ENCODE results near the gene BAIAP3. TPM values are rescaled to one million over a fixed set of nuclear protein-coding genes. Genes with fewer than 3 reads are reported as not detected.

BAIAP3 gene
- total and polyA plus RNA-seq, 10 of the 15 experiments (the other 5 are each of a cell fraction or from before 2014, with no cell fraction given): 0.03 to 0.56 (median 0.17) TPM; not detected in 3

- no peak for FAIRE-seq
- Histone ChIP-seq H3K27me3 (replicated peaks in 1 of 2; ENCODE audit: control insufficient read depth in 2 of 2, insufficient read depth in 2 of 2, low read length in 1 of 2) (no peaks in the 10 kb centered on the region), H3K4me1 (ENCODE audit: control insufficient read depth, insufficient read depth, low read length) (peaks cover 19% of the 10 kb centered on the region), H3K79me2 (ENCODE audit: control insufficient read depth, insufficient read depth, low read length) (peaks cover 14% of the 10 kb centered on the region), H3K4me3 (no peak overlapping the region), H2AFZ (ENCODE audit: control insufficient read depth, low read depth, low read length) (no peak overlapping the region), H3K9ac (ENCODE audit: control insufficient read depth, insufficient read depth, low read length) (no peak overlapping the region), H4K20me1 (ENCODE audit: control insufficient read depth, insufficient read depth) (no peaks in the 10 kb centered on the region), H3K36me3 (ENCODE audit: control insufficient read depth in 2 of 2, insufficient read depth in 2 of 2, low read length in 1 of 2) (peaks cover 0 to 6% of the 10 kb centered on the region in 2 experiments; a peak in 3 of 4 replicates), H3K27ac (ENCODE audit: control insufficient read depth, insufficient read depth) (no peak overlapping the region), H3K9me3 (replicated peaks; ENCODE audit: control insufficient read depth, insufficient read depth, low read length) (no peaks in the 10 kb centered on the region), H3K4me2 (ENCODE audit: control insufficient read depth, insufficient read depth) (no peak overlapping the region)
- 47% methylated on average over 23 of the region's 34 CpGs for WGBS (ENCODE audit: insufficient coverage, insufficient replicate concordance, low lambda C conversion rate, missing lambda C conversion rate)
- no TSS peak for BruUV-seq (replicated peaks)
- RAD21 ChIA-PET (ENCODE audit: unreplicated experiment): no interaction called here
- CTCF ChIA-PET: no interaction called here
- no peak for ATAC-seq
- no peak for DNase-seq (ENCODE audit: low read depth, low spot score)
- SMC1A ChIA-PET (ENCODE audit: uncharacterized antibody, unreplicated experiment): no interaction called here
- POLR2A ChIA-PET: no interaction called here
- intact Hi-C loops (cut with micrococcal nuclease; ENCODE audit: unreplicated experiment) (no loop called here), in situ Hi-C loops (cut with MboI) (no loop called here)
- TF ChIP-seq BACH1 (IDR thresholded peaks at IDR 0.05; ENCODE audit: borderline replicate concordance) (no peak), SMARCA5 (IDR thresholded peaks at IDR 0.05) (no peak), MTA3 (IDR thresholded peaks at IDR 0.05; ENCODE audit: borderline replicate concordance, low read length) (0 out of 2 replicates have a peak, but pooled peaks have one; percentile 20)
Measured at GRCh38 chr16:1346422-1347285, 13.2 kb downstream of the BAIAP3 start.

DNA sequence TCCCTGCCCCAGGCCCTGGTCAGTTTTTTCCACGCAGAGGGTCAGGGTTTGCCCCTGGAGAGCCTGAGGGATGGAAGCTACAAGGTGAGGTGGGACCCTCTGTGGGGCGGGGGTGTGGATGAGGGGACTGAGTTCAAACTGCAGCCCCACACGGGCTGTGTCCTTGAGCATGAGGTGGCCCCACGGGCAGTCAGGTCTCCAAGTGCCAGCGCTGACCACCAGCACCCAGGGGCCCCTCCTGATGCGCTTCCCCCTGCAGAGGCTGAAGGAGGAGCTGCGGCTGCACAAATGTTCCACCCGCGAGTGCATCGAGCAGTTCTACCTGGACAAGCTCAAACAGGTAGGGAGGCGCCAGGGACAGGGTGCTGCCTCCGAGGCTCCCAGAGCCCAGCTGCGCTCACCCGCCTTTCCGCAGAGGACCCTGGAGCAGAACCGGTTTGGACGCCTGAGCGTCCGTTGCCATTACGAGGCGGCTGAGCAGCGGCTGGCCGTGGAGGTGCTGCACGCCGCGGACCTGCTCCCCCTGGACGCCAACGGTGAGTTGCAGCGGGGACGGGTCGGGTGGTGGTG lies 13.9 kb downstream of the BAIAP3 start:
- CTCF ChIA-PET: no interaction called here
- intact Hi-C loops (cut with micrococcal nuclease; ENCODE audit: unreplicated experiment): no loop called here

More for the DNA sequence above, 13.9 kb downstream of the BAIAP3 start:
- no TSS peak for BruUV-seq (replicated peaks)
- no peak for TF ChIP-seq JUNB (IDR thresholded peaks at IDR 0.05)
- no peak for TF ChIP-seq MAX (IDR thresholded peaks at IDR 0.05; ENCODE audit: low read depth, low read length)
- no peak for TF ChIP-seq GATAD2B (conservative IDR thresholded peaks at IDR 0.05; ENCODE audit: low read depth)
- TF ChIP-seq POLR2A (IDR thresholded peaks at IDR 0.05; ENCODE audit: low read depth, low read length): peak; percentile 24; the same call in 1 of the 2 replicates
- no peak for TF ChIP-seq E2F4 (IDR thresholded peaks at IDR 0.05; ENCODE audit: low read depth, low read length)
- H3K4me3 ChIP-seq: no peak overlapping the region
- no peak overlapping the region for H2AFZ ChIP-seq (ENCODE audit: control insufficient read depth, low read depth, low read length)
- POLR2A ChIA-PET: no interaction called here
- peaks cover 20% of the 10 kb centered on the region for H3K79me2 ChIP-seq (ENCODE audit: control insufficient read depth, insufficient read depth, low read length)
- no peak overlapping the region for H3K27ac ChIP-seq (ENCODE audit: control insufficient read depth, insufficient read depth)
- DNase-seq (ENCODE audit: low read depth, low spot score) (no peak), FAIRE-seq (no peak), ATAC-seq (no peak)
- SMC1A ChIA-PET (ENCODE audit: uncharacterized antibody, unreplicated experiment): no interaction called here
- H3K4me1 ChIP-seq (ENCODE audit: control insufficient read depth, insufficient read depth, low read length): peaks cover 15% of the 10 kb centered on the region
- 88% methylated on average over 17 of the region's 31 CpGs for WGBS (ENCODE audit: insufficient coverage, insufficient replicate concordance, low lambda C conversion rate, missing lambda C conversion rate)
- no peaks in the 10 kb centered on the region for H4K20me1 ChIP-seq (ENCODE audit: control insufficient read depth, insufficient read depth)
- no peak overlapping the region for H3K4me2 ChIP-seq (ENCODE audit: control insufficient read depth, insufficient read depth)
- H3K9ac ChIP-seq (ENCODE audit: control insufficient read depth, insufficient read depth, low read length): no peak overlapping the region
- peaks cover 0 to 6% of the 10 kb centered on the region in 2 experiments; a peak in 3 of 4 replicates for H3K36me3 ChIP-seq (ENCODE audit: control insufficient read depth in 2 of 2, insufficient read depth in 2 of 2, low read length in 1 of 2)
- RAD21 ChIA-PET (ENCODE audit: unreplicated experiment): no interaction called here
- in situ Hi-C loops (cut with MboI): no loop called here
- no peaks in the 10 kb centered on the region for H3K27me3 ChIP-seq (replicated peaks in 1 of 2; ENCODE audit: control insufficient read depth in 2 of 2, insufficient read depth in 2 of 2, low read length in 1 of 2)
- H3K9me3 ChIP-seq (replicated peaks; ENCODE audit: control insufficient read depth, insufficient read depth, low read length): no peaks in the 10 kb centered on the region
